Prostate gland (tissue), 2 donors: Measurements from ENCODE around the gene PTER.

Experiments used
- CTCF ChIP-seq, 4 experiments: fragments of 200-600 bp in 2 of 4; fragments of 450-650 bp in 2 of 4; sonication (generic) in 2 of 4; IDR thresholded peaks; 1 replicate in 3 of 4; 2 replicates in 1 of 4; pipeline ENCODE4 v1.5.1; 2016 to 2019; ENCODE audit warnings: antibody characterized with exemption in 4 of 4, mild to moderate bottlenecking in 2 of 4, moderate library complexity in 2 of 4
- POLR2AphosphoS5 ChIP-seq: sonication (generic); formaldehyde crosslinking; IDR thresholded peaks from one replicate; pipeline ENCODE4 v1.6.1; 2017; ENCODE audit warnings: antibody characterized with exemption

GRCh38 chr10:16423599-16423998 lies 13.2 kb upstream of the PTER start:
- TF ChIP-seq CTCF (IDR thresholded peaks at IDR 0.05) = no peak
- TF ChIP-seq POLR2AphosphoS5 = no peak
